HepG2 (cell line): Measurements from ENCODE around the gene CLCNKA. TPM values are rescaled to one million over a fixed set of nuclear protein-coding genes. Genes with fewer than 3 reads are reported as not detected.

Experiments
- ATAC-seq: fragments of 200-7000 bp; cut with Tn5 transposase; 3 replicates; pipeline ENCODE4 v1.9.1; 2020; ENCODE audit warnings: mild to moderate bottlenecking, moderate library complexity
- BruUV-seq: library from RNA; stranded (reverse); fragments of 400-500 nt; replicated peaks from 2 replicates; lab custom pipeline; 2021; lab: Mats Ljungman, UMichigan
- CTCF ChIA-PET: fragments of 300-600 bp; formaldehyde crosslinking; extraction: SDS; loops from one replicate; lab custom pipeline; 2021; ENCODE audit warnings: low total read pairs, inconsistent platforms, low intra/inter-chr PET ratio; lab: Yijun Ruan, JAX
- POLR2A ChIA-PET: fragments of 350-600 bp; sonication (Branson Sonifier 250); formaldehyde crosslinking; loops from one replicate; lab custom pipeline; 2020; ENCODE audit warnings: antibody characterized with exemption, inconsistent platforms; lab: Yijun Ruan, JAX
- DNase-seq: peaks from one replicate; pipeline ENCODE4 v3.0.0-alpha.2; 2015; ENCODE audit warnings: low spot score
- FAIRE-seq: peaks from 3 replicates; lab custom pipeline; 2011; peaks lifted over from hg19 to GRCh38; lab: Jason Lieb, UNC
- H2AFZ ChIP-seq: one replicate; pipeline ENCODE4 v1.6.1; 2011; ENCODE audit warnings: low read length, inconsistent platforms
- H3K27ac ChIP-seq: fragments of 300-600 bp; 3 replicates; pipeline ENCODE4 v1.8.0; 2011; ENCODE audit warnings: mixed run types, mild to moderate bottlenecking, mixed read lengths, low read length, inconsistent platforms; ENCODE audit not compliant: insufficient read depth; ENCODE audit errors: extremely low read length
- H3K27me3 ChIP-seq, 2 experiments: fragments of 200-600 bp in 1 of 2; 2 replicates in 1 of 2; 3 replicates in 1 of 2; pipeline versions ENCODE4 v1.6.0 to v1.8.0; 2011; ENCODE audit warnings: low read length in 2 of 2, mild to moderate bottlenecking in 2 of 2, moderate library complexity in 2 of 2, inconsistent platforms in 1 of 2; ENCODE audit not compliant: insufficient read depth in 2 of 2, control insufficient read depth in 1 of 2
- H3K36me3 ChIP-seq, 2 experiments: fragments of 200-600 bp in 1 of 2; replicated peaks in 1 of 2; 2 replicates in 1 of 2; 3 replicates in 1 of 2; pipeline versions ENCODE4 v1.5.1 to v1.8.0; 2011; ENCODE audit warnings: low read length in 2 of 2, inconsistent platforms in 1 of 2; ENCODE audit not compliant: insufficient read depth in 2 of 2, control insufficient read depth in 1 of 2
- H3K4me1 ChIP-seq: 2 replicates; pipeline ENCODE4 v1.5.1; 2012; ENCODE audit warnings: low read length, inconsistent platforms; ENCODE audit not compliant: insufficient read depth
- H3K4me2 ChIP-seq: 2 replicates; pipeline ENCODE4 v1.6.0; 2011; ENCODE audit warnings: low read depth, low read length, inconsistent platforms
- H3K4me3 ChIP-seq, 3 experiments: fragments of 200-600 bp in 1 of 3; sonication (generic), shearing (Covaris generic) in 1 of 3; replicated peaks in 1 of 3; 2 replicates each; pipeline ENCODE4 v1.5.1; 2011 to 2016; ENCODE audit warnings: low read length in 3 of 3, inconsistent platforms in 2 of 3, low read depth in 2 of 3, mild to moderate bottlenecking in 2 of 3, control low read depth in 1 of 3, mixed read lengths in 1 of 3; ENCODE audit not compliant: insufficient read depth in 1 of 3
- H3K79me2 ChIP-seq: one replicate; pipeline ENCODE4 v1.6.1; 2011; ENCODE audit warnings: low read length, inconsistent platforms; ENCODE audit not compliant: insufficient read depth
- H3K9ac ChIP-seq: 2 replicates; pipeline ENCODE4 v1.6.0; 2011; ENCODE audit warnings: mild to moderate bottlenecking, low read depth, low read length, inconsistent platforms; ENCODE audit not compliant: insufficient read depth
- H3K9me3 ChIP-seq: 2 replicates; pipeline ENCODE4 v1.5.1; 2012; ENCODE audit warnings: mild to moderate bottlenecking, low read length
- H4K20me1 ChIP-seq: 2 replicates; pipeline ENCODE4 v1.6.0; 2011; ENCODE audit warnings: inconsistent platforms, mild to moderate bottlenecking, low read length, moderate library complexity; ENCODE audit not compliant: insufficient read depth
- CC2D1A ChIP-seq: sonication (generic); formaldehyde crosslinking; IDR thresholded peaks from 2 replicates; pipeline ENCODE4 v1.8.1; 2023; ENCODE audit warnings: mild to moderate bottlenecking, missing genetic modification reagents
- KLF12 ChIP-seq: sonication (generic); formaldehyde crosslinking; IDR thresholded peaks from 2 replicates; pipeline ENCODE4 v1.4.0; 2020; ENCODE audit warnings: missing genetic modification reagents, borderline replicate concordance
- ZNF232 ChIP-seq: sonication (generic); formaldehyde crosslinking; IDR thresholded peaks from 2 replicates; pipeline ENCODE4 v1.4.0; 2020; ENCODE audit warnings: missing genetic modification reagents, borderline replicate concordance
- ZNF329 ChIP-seq: sonication (generic); formaldehyde crosslinking; IDR thresholded peaks from 2 replicates; pipeline ENCODE4 v1.9.0; 2021; ENCODE audit warnings: low read depth, mild to moderate bottlenecking, missing genetic modification reagents
- WGBS: methylation state at CpG from one replicate; pipeline ENCODE4 v1.1.6; 2017; ENCODE audit warnings: low lambda C conversion rate; 5-methylcytosine and 5-hydroxymethylcytosine counted together
- in situ Hi-C: cut with HindIII; loops from 2 replicates; pipeline ENCODE4 v1.10.0; 2017; ENCODE audit warnings: low pct_unique_long_range_greater_than_20kb; ENCODE audit not compliant: extremely low pct_ligation_motif_present
- intact Hi-C: fragments of 100-400 bp; cut with micrococcal nuclease; formaldehyde crosslinking; loops from one replicate; pipeline ENCODE4 v1.10.0; 2022; ENCODE audit not compliant: unreplicated experiment
- polyA plus RNA-seq, 8 experiments: library from polyadenylated mRNA; depleted of rRNA in 3 of 8; stranded (reverse) in 7 of 8; unstranded in 1 of 8; fragments of >200 nt; fragmentation: Illumina TruSeq in 4 of 8; extraction: Trizol in 4 of 8; gene quantifications; 2 replicates each; pipeline versions ENCODE4 v1.2.1 to v1.2.3, GENCODE V29; 2011 to 2016; ENCODE audit warnings: low read depth in 4 of 8, missing spikeins in 1 of 8, mixed read lengths in 1 of 8; ENCODE audit not compliant: insufficient read depth in 1 of 8
- total RNA-seq, 5 experiments: library from RNA; depleted of rRNA; stranded (reverse); fragments of >200 nt; fragmentation: Illumina TruSeq; extraction: Trizol; gene quantifications; 2 replicates each; pipeline ENCODE4 v1.2.3, GENCODE V29; 2016; ENCODE audit warnings: low read depth in 1 of 5
- TF ChIP-seq, protein P1 (sequence below): sonication (generic); formaldehyde crosslinking; IDR thresholded peaks from 2 replicates; pipeline ENCODE4 v1.4.0; 2020; ENCODE audit warnings: missing genetic modification reagents, borderline replicate concordance
- TF ChIP-seq, protein P2 (sequence below): sonication (generic); formaldehyde crosslinking; IDR thresholded peaks from 2 replicates; pipeline ENCODE4 v1.4.0; 2020; ENCODE audit warnings: missing genetic modification reagents
- TF ChIP-seq, protein P3 (sequence below): sonication (generic); formaldehyde crosslinking; IDR thresholded peaks from 2 replicates; pipeline ENCODE4 v1.8.1; 2023; ENCODE audit warnings: missing genetic modification reagents, inconsistent platforms, borderline replicate concordance
- TF ChIP-seq, protein P4 (sequence below): sonication (generic); formaldehyde crosslinking; IDR thresholded peaks from 2 replicates; pipeline ENCODE4 v1.8.0; 2022; ENCODE audit warnings: mild to moderate bottlenecking, missing genetic modification reagents, moderate library complexity
- TF ChIP-seq, protein P5 (sequence below): sonication (generic); formaldehyde crosslinking; IDR thresholded peaks from 2 replicates; pipeline ENCODE4 v1.5.0; 2020; ENCODE audit warnings: missing genetic modification reagents

The CLCNKA gene
- total and polyA plus RNA-seq, 2 of the 13 experiments (the other 11 are each of a cell fraction or from before 2014, with no cell fraction given), result 0.03 TPM; not detected in 1

DNA sequence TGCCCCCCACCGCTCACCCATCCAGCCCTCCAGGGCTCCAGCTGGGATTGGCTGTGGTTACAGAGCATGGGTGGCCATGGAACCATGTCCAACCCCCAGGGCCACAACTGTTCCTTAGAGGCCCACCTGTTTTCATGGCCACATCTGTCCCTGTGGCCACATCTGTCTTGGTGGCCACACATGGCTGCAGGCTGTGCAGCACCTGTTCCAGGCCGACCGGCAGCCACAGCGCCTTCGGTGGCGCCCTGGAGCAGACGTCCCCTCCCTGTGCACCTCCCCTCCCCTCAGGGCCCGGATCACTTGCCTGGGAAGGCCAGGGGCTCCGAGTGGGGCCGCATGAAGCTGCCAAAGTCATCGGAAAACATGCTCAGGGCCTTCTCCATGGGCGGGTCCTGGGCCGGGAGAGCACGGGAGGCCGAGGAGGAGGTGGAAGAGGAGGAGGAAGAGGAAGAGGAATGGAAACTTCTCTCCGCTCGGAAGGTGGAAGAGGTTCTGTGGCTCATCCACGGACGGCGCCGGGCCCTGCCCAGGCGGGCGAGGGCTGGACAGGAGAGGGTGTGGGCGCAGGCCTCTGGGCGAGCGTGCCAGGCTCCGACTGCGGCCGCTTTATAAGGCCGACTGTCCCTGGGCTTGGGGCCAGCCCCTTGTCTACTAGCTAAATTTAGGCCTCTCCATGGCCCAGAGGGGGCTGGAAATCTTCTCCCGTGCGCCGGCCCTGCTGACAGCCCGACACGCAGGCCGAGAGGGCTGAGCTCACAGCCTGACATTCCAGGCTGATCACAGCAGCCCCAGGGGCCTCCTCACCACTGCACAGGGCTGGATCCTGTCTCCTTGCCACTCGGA is 4.2 kb upstream of the CLCNKA start, which contains the start of gene HSPB7:
Gene HSPB7 (minus strand): TSS at position 583 of the 843 bp plus-strand sequence. CDS start 80 bp downstream, at position 503.
- no peak within 1 kb of the TSS for H3K27ac ChIP-seq
- H3K9ac ChIP-seq, result 0 out of 2 replicates have a peak within 1 kb of the TSS, but pooled peaks have one; percentile 30
- peak; percentile 74 for ATAC-seq
- TF ChIP-seq, protein P1, sequence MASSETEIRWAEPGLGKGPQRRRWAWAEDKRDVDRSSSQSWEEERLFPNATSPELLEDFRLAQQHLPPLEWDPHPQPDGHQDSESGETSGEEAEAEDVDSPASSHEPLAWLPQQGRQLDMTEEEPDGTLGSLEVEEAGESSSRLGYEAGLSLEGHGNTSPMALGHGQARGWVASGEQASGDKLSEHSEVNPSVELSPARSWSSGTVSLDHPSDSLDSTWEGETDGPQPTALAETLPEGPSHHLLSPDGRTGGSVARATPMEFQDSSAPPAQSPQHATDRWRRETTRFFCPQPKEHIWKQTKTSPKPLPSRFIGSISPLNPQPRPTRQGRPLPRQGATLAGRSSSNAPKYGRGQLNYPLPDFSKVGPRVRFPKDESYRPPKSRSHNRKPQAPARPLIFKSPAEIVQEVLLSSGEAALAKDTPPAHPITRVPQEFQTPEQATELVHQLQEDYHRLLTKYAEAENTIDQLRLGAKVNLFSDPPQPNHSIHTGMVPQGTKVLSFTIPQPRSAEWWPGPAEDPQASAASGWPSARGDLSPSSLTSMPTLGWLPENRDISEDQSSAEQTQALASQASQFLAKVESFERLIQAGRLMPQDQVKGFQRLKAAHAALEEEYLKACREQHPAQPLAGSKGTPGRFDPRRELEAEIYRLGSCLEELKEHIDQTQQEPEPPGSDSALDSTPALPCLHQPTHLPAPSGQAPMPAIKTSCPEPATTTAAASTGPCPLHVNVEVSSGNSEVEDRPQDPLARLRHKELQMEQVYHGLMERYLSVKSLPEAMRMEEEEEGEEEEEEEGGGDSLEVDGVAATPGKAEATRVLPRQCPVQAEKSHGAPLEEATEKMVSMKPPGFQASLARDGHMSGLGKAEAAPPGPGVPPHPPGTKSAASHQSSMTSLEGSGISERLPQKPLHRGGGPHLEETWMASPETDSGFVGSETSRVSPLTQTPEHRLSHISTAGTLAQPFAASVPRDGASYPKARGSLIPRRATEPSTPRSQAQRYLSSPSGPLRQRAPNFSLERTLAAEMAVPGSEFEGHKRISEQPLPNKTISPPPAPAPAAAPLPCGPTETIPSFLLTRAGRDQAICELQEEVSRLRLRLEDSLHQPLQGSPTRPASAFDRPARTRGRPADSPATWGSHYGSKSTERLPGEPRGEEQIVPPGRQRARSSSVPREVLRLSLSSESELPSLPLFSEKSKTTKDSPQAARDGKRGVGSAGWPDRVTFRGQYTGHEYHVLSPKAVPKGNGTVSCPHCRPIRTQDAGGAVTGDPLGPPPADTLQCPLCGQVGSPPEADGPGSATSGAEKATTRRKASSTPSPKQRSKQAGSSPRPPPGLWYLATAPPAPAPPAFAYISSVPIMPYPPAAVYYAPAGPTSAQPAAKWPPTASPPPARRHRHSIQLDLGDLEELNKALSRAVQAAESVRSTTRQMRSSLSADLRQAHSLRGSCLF (CRISPR knock-in tag), result no peak
- TF ChIP-seq, protein P2, sequence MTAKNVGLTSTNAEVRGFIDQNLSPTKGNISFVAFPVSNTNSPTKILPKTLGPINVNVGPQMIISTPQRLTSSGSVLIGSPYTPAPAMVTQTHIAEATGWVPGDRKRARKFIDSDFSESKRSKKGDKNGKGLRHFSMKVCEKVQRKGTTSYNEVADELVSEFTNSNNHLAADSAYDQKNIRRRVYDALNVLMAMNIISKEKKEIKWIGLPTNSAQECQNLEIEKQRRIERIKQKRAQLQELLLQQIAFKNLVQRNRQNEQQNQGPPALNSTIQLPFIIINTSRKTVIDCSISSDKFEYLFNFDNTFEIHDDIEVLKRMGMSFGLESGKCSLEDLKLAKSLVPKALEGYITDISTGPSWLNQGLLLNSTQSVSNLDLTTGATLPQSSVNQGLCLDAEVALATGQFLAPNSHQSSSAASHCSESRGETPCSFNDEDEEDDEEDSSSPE, result no peak
- TF ChIP-seq, protein P3, sequence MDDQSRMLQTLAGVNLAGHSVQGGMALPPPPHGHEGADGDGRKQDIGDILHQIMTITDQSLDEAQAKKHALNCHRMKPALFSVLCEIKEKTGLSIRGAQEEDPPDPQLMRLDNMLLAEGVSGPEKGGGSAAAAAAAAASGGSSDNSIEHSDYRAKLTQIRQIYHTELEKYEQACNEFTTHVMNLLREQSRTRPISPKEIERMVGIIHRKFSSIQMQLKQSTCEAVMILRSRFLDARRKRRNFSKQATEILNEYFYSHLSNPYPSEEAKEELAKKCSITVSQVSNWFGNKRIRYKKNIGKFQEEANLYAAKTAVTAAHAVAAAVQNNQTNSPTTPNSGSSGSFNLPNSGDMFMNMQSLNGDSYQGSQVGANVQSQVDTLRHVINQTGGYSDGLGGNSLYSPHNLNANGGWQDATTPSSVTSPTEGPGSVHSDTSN (CRISPR knock-in tag), result no peak
- TF ChIP-seq, protein P4, sequence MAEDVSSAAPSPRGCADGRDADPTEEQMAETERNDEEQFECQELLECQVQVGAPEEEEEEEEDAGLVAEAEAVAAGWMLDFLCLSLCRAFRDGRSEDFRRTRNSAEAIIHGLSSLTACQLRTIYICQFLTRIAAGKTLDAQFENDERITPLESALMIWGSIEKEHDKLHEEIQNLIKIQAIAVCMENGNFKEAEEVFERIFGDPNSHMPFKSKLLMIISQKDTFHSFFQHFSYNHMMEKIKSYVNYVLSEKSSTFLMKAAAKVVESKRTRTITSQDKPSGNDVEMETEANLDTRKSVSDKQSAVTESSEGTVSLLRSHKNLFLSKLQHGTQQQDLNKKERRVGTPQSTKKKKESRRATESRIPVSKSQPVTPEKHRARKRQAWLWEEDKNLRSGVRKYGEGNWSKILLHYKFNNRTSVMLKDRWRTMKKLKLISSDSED (CRISPR knock-in tag), result no peak
- TF ChIP-seq CC2D1A (CRISPR knock-in tag) (no peak), KLF12 (CRISPR knock-in tag) (no peak), ZNF232 (no peak), ZNF329 (CRISPR knock-in tag) (no peak)
- TF ChIP-seq, protein P5, sequence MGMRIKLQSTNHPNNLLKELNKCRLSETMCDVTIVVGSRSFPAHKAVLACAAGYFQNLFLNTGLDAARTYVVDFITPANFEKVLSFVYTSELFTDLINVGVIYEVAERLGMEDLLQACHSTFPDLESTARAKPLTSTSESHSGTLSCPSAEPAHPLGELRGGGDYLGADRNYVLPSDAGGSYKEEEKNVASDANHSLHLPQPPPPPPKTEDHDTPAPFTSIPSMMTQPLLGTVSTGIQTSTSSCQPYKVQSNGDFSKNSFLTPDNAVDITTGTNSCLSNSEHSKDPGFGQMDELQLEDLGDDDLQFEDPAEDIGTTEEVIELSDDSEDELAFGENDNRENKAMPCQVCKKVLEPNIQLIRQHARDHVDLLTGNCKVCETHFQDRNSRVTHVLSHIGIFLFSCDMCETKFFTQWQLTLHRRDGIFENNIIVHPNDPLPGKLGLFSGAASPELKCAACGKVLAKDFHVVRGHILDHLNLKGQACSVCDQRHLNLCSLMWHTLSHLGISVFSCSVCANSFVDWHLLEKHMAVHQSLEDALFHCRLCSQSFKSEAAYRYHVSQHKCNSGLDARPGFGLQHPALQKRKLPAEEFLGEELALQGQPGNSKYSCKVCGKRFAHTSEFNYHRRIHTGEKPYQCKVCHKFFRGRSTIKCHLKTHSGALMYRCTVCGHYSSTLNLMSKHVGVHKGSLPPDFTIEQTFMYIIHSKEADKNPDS (CRISPR knock-in tag), result no peak

More for the DNA sequence above, 4.2 kb upstream of the CLCNKA start, which contains the start of gene HSPB7:
- WGBS, result 13% methylated on average over 21 of the region's 37 CpGs
- peaks cover 12 to 91% of the 10 kb centered on the region in 2 experiments; a peak in 4 of 5 replicates for H3K27me3 ChIP-seq
- ChIA-PET POLR2A (no interaction called here), CTCF (no interaction called here)
- no peak within 1 kb of the TSS for H2AFZ ChIP-seq
- in situ Hi-C loops, result no loop called here
- no peaks in the 10 kb centered on the region for H3K9me3 ChIP-seq
- H3K79me2 ChIP-seq, result no peaks in the 10 kb centered on the region
- peak within 1 kb of the TSS; percentile 35 to 65 (median 40); a peak in 5 of 6 replicates for H3K4me3 ChIP-seq
- no TSS peak for BruUV-seq
- no peaks in the 10 kb centered on the region for H3K36me3 ChIP-seq
- FAIRE-seq (peak; percentile 34), DNase-seq (no peak)
- H3K4me1 ChIP-seq, result peaks cover 75% of the 10 kb centered on the region
- H3K4me2 ChIP-seq, result peak within 1 kb of the TSS; percentile 73
- no peaks in the 10 kb centered on the region for H4K20me1 ChIP-seq
- intact Hi-C loops, result no loop called here
